Fibroblast of gingiva (primary cell): ENCODE measurements around the gene NSD2.
"Not testable (repeated sequence)": the region's sequence is repeated elsewhere in the genome, so short reads cannot be mapped to it uniquely, and the experiment has no call there.

ENCODE experiments used
- DNase-seq: peaks from one replicate; pipeline ENCODE4 v3.0.0-alpha.2; 2011; ENCODE audit warnings: low read depth

The NSD2 gene

DNA sequence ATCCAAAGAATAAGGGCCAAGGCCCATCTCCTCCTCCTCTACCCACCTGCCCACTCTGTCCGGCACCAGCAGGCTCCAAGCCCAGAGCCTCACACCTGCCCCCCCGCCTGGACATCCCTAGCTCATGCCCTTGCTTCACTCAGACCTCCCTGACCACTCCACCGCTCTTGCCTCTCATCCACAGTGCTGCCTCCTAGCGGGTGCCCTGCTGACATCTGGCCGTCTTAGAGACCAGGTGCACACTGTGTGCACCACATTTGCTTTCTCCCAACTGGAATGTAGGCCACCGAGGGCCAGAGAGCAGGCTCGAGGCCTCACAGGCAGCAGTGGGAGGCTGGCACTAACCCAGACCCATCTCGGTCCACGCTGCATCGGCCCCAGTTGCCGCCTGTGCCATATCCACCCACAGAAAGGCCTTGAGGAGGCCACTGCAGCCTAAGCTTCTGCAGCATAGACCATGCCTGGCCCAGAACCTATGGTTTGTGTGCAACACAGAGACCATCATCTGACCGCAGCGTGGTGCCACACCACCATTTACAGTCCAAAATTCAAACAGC lies 28.8 kb upstream of the NSD2 start:
- no peak for DNase-seq

- DNase-seq = peak; percentile 80
Measured at GRCh38 chr4:1842993-1843448, 28.2 kb upstream of the NSD2 start.

DNA sequence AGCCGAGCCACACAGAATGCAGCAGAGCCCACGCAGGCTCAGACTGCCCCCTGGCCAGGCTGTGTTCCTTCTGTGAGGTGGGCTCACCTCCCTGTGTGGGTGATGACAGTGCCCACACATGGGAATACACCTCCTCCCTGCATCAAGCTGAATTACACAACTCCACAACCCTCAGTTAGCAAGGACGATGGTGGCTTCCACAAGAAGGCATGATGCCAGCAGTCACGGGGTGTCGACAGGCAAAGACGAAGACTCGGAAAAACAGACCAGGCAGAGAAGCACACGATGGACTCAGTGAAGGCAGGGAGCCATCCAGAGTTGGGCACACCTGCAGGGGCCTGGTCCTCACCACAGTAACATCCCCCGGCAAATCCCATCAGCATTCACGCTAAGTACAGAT lies 27.3 kb upstream of the NSD2 start:
- DNase-seq = peak; percentile 48

- not testable (repeated sequence) for DNase-seq
Measured at GRCh38 chr4:1844618-1845017, 26.6 kb upstream of the NSD2 start.

DNA sequence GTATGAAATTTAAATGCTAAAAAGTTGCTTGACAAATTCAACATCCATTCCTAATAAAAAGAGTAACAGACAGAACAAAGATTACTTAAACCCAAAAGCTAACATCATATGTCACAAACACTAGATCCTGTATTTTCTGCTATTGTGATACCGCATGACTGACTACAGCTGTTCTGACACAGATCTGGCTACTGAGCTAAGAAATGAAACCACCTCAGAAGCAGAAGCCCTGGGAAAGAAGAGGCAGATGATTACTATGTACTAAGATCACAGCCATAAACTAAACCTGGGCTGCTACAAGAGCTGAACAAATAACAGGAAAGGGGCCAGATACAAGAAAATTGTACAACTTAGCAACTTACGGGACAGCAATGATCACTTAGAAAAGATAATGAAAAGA lies 24.6 kb upstream of the NSD2 start:
- DNase-seq = no peak

DNA sequence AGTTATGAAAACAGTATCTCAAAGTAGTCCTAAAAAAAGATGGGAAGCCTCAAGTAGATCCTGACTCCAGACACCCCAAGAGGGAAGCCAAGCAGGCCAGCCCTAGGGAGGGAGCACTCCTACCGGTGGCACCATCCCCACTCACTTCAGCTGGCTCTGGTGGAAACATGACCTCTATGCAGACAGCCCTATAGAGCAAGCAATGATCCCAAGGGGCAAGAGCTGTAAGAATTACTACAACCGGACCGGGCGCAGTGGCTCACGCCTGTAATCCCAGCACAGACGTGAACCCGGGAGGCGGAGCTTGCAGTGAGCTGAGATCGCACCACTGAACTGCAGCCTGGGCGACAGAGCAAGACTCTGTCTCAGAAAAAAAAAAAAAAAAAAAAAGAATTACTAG lies 20.9 kb upstream of the NSD2 start:
- no peak for DNase-seq

DNA sequence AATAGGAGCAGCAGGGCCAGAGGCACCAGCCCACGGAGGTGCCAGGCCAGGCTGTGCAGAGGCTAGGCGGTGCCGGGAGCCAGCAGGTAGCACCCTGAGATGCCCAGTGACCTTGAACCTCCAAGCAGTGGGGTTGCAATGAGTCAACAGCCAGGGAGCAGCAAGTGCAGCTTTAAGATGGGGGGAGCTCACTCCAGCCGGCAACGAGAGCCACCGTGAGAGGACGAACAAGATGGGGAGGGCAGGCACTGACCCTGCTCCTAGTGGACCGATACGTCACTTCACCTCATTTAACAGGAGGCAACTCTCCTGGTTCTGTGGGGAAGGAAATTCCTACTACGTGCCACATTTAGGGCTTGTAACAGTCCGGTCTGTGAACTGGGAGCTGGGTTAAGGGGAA lies 20.0 kb upstream of the NSD2 start:
- DNase-seq = no peak

- no peak for DNase-seq
Measured at GRCh38 chr4:1851575-1852410, 19.4 kb upstream of the NSD2 start.

- DNase-seq = no peak
Measured at GRCh38 chr4:1852904-1853623, 18.1 kb upstream of the NSD2 start.

- no peak for DNase-seq
Measured at GRCh38 chr4:1854752-1855151, 16.4 kb upstream of the NSD2 start.

DNA sequence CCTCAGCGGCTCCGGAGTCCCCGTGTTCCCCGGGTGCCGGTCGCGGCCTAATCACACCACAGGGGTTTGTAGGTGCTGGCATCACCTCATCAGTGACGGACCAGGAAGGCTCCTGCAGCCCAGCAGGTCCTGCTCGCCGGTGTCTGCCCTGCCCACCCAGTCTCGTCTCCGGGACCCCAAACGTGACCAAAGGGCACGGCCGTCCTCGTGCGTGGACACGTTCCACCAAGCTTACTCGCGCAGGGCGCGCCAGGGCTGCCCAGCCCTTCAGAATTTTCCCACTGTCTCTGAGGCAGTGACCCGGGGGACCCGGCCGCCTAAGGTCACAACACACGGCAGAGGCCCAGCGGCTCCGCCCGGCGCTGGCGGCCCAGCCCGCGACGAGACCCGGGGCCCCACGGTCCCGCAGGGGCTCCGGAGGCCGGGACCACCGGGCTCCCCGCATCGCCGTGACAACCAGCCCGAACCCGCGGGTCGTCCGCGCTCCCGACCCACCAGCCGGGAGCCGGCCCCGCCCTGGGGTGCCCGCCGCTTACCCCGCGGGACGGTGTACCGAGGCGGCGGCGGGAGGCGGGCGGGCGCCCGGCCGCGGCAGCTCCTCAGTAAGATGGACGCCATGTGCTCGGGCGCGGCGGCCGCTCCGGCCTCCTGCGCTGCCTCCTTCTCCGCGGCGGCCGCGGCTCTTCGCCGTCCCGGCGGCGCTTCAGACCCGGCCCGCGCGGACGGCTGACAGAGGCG lies 15.7 kb upstream of the NSD2 start:
- no peak for DNase-seq

GRCh38 chr4:1856071-1856942 lies 14.9 kb upstream of the NSD2 start, which contains the start of gene LETM1:
Gene LETM1, minus strand, starts transcription at chr4:1856156. Its CDS starts 206 bp downstream, at chr4:1855950.
- DNase-seq = peak; percentile 98

DNA sequence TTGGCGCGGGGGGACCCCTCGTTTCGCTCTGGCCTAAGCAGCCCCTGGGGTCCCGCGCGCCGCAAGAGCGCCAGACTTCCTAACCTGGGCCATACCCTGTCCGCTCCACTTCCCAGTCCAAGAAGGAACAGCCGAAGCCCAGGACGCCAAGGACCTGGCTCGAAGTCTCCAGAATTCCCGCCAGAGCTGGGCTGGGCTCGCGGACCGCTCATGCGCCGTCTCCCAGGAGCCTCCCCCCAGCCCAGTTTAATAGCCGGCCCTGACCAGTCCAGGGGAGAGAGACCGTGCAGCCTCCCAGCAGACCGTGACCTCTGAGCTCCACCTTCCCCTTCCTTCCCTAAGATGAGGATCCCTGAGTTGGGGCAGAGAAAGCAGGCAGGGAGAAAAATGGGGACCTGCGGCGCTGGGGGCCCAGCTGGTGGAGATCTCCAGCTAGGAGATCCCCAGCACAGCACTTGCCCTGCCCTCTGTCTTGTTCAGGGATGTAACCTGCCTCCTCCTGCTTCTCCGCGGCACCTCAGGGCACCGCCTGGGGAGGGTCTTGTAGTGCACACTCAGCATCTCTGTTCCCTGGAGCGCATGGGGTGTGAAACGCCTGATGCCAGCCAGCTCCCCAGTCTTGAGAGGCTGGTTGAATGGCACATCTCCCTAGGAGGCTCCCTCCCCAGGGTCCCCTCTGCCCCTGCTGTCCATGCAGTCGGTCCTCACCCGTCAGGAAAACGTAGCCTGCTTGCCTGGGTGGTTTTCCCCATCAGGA lies 14.1 kb upstream of the NSD2 start:
- DNase-seq = no peak

- no peak for DNase-seq
Measured at GRCh38 chr4:1857931-1858330, 13.3 kb upstream of the NSD2 start.

GRCh38 chr4:1859389-1859753 lies 11.8 kb upstream of the NSD2 start:
- no peak for DNase-seq

- DNase-seq = no peak
Measured at GRCh38 chr4:1862055-1862911, 8.9 kb upstream of the NSD2 start.

DNA sequence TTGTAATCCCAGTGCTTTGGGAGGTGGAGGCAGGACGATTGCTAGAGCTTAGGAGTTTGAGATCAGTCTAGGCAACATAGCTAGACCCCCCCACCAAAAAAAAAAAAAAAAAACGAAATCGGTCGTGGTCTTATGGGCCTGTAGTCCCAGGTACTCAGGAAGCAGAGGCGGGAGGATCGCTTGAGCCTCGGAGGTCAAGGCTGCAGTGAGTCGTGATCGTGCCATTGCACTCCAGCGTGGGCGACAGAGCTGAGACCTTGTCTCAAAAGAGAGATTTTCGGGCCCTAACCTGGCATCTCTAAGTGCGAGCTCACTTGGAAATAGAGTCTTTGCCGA lies 8.3 kb upstream of the NSD2 start:
- DNase-seq = no peak

DNA sequence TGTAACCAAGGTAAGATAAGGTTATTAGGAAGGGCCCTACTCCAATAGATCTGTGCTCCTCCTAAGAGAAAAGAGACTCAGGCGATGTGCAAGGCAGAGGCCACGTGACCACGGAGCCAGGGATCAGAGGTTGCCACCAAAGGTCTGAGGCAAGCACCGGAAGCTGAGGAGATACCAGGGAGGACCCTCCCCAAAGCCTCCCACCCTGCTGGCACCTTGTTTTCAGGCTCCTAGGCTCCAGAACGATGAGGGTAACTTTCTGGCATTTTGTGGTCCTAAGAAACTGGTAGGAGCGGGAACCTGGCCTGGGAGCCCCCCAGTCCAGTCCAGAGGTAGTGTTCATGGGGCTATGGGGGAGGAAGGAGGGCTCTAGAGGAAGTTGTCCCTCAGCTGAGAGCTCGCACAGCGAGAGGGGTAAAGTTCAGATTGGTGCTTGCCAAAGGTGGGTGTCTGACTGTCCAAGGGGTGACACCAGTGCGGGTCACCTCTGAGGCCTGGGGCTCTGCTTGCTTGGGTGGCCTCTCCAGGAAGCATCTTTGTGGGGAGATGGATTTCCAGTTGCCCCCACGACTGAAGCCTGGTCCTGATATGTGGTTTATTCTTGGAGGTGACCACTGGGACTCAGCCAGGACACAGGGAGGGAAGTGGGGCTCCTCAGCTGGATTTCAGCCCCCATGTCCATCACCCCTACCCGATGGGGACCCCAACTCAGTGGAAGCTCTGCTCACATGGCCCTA lies 7.7 kb upstream of the NSD2 start:
- DNase-seq = no peak
